K562 (cell line): ENCODE measurements around the gene SALL2. TPM values are rescaled to one million over a fixed set of nuclear protein-coding genes. Genes with fewer than 3 reads are reported as not detected.

Experiments
- BCOR ChIP-seq: fragments of 450-650 bp; IDR thresholded peaks from 2 replicates; pipeline ENCODE4 v1.6.1; 2016
- CREM ChIP-seq: IDR thresholded peaks from 2 replicates; pipeline ENCODE4 v1.6.1; 2014; ENCODE audit warnings: antibody characterized with exemption, low read depth
- EZH2 ChIP-seq: IDR thresholded peaks from 2 replicates; pipeline ENCODE4 v1.6.1; 2012; ENCODE audit warnings: low read depth, mild to moderate bottlenecking, inconsistent platforms, low read length, borderline replicate concordance
- JUNB ChIP-seq: fragments of 450-650 bp; formaldehyde crosslinking; conservative IDR thresholded peaks from 2 replicates; pipeline ENCODE4 v1.4.0; 2020; ENCODE audit warnings: mild to moderate bottlenecking
- JUND ChIP-seq, 2 experiments: IDR thresholded peaks; 2 replicates in 1 of 2; 3 replicates in 1 of 2; pipeline ENCODE4 v1.6.1; 2011; ENCODE audit warnings: borderline replicate concordance in 2 of 2, low read depth in 2 of 2, low read length in 2 of 2, improper control_type of control experiment in 1 of 2, missing biosample characterization in 1 of 2, missing genetic modification characterization in 1 of 2, missing genetic modification reagents in 1 of 2
- MCM2 ChIP-seq: fragments of 450-650 bp; IDR thresholded peaks from 2 replicates; pipeline ENCODE4 v1.6.1; 2017; ENCODE audit warnings: low read depth, mild to moderate bottlenecking
- RFX5 ChIP-seq: IDR thresholded peaks from 2 replicates; pipeline ENCODE4 v1.6.1; 2011; ENCODE audit warnings: low read depth, mild to moderate bottlenecking, improper control_type of control experiment, low read length
- TRIM28 ChIP-seq: fragments of 450-650 bp; IDR thresholded peaks from 2 replicates; pipeline ENCODE4 v1.6.1; 2017
- ZNF444 ChIP-seq: fragments of 250-450 bp; sonication (Bioruptor Pico); IDR thresholded peaks from 2 replicates; pipeline ENCODE4 v1.4.0; 2020; ENCODE audit warnings: mild to moderate bottlenecking, moderate library complexity
- ZNF551 ChIP-seq: fragments of 250-450 bp; sonication (Bioruptor Pico); IDR thresholded peaks from 2 replicates; pipeline ENCODE4 v1.5.0; 2021; ENCODE audit warnings: mild to moderate bottlenecking, moderate library complexity
- polyA plus RNA-seq, 8 experiments: library from polyadenylated mRNA; depleted of rRNA in 4 of 8; stranded (reverse) in 5 of 8; unstranded in 3 of 8; fragments of >200 nt; fragmentation: Nextera tagmentation in 2 of 8; fragmentation: Illumina TruSeq in 1 of 8; extraction: Ambion mirVana in 2 of 8; extraction: Trizol in 1 of 8; gene quantifications; 2 replicates each; pipeline versions ENCODE4 v1.2.1 to v1.2.3, GENCODE V29; 2011 to 2014; ENCODE audit warnings: inconsistent platforms in 1 of 8, missing spikeins in 1 of 8
- total RNA-seq, 7 experiments: library from RNA; depleted of rRNA in 6 of 7; stranded (reverse); fragments of >200 nt in 6 of 7; fragmentation: Illumina TruSeq in 2 of 7; extraction: Trizol in 2 of 7; gene quantifications; 2 replicates each; pipeline versions ENCODE4 v1.2.1 to v1.2.3, GENCODE V29; 2011 to 2021; ENCODE audit warnings: low replicate concordance in 1 of 7
- TF ChIP-seq, protein P1 (sequence below): fragments of 450-650 bp; IDR thresholded peaks from 2 replicates; pipeline ENCODE4 v1.6.1; 2016; ENCODE audit warnings: mild to moderate bottlenecking, moderate library complexity
- TF ChIP-seq, protein P2 (sequence below): fragments of 450-650 bp; IDR thresholded peaks from 2 replicates; pipeline ENCODE4 v1.6.1; 2017; ENCODE audit warnings: antibody characterized with exemption, mild to moderate bottlenecking

SALL2 gene
- total and polyA plus RNA-seq, 9 of the 15 experiments (the other 6 are each of a cell fraction or from before 2014, with no cell fraction given), result 6.6 to 30.4 (median 12.9) TPM

DNA sequence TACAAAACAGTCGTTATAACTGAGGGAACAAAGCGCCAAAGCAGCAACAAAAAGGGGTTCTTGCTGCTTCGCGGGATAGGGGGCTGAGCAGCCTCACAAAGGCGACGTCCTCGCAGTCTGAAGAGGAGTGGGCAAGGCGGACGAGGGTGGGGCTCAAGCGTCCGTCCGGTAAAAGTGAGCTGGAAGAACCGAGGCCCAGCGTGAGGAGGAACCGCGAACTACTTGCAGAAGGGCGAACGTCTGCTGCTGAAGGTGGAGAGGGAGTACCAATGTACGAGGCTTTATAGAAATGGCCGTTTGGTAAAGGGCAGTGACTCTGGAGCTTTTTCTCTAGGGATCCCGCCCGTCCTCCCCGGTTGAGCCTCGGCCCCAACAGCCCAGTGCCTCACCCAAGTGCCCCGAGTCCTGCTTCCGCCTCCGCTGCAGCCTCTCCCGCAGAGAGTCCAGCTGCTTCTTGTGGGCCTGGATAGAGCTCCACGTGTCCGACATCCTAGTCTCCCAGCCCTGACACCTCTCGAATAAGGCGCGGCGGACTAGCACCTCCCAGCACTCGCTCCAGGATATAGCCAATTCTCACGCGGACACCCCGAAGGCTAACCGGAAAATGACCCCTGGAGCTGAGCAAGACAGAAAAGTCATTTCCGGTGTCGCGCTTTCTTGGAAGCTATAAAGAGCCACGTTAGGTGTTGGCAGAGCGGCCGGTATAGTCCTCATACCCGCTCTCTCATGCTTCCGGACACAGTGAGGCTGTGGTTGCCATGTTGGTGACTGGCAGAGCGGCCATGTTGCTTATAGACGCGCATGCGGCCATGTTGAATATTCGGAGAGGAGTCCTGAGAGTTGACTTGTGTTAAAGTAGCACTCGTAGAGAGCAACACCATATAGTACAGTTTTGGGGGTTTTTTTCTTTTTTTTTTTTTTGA lies 15.2 kb downstream of the SALL2 start, which contains the start of gene METTL3 (continued):
- TF ChIP-seq, protein P1, sequence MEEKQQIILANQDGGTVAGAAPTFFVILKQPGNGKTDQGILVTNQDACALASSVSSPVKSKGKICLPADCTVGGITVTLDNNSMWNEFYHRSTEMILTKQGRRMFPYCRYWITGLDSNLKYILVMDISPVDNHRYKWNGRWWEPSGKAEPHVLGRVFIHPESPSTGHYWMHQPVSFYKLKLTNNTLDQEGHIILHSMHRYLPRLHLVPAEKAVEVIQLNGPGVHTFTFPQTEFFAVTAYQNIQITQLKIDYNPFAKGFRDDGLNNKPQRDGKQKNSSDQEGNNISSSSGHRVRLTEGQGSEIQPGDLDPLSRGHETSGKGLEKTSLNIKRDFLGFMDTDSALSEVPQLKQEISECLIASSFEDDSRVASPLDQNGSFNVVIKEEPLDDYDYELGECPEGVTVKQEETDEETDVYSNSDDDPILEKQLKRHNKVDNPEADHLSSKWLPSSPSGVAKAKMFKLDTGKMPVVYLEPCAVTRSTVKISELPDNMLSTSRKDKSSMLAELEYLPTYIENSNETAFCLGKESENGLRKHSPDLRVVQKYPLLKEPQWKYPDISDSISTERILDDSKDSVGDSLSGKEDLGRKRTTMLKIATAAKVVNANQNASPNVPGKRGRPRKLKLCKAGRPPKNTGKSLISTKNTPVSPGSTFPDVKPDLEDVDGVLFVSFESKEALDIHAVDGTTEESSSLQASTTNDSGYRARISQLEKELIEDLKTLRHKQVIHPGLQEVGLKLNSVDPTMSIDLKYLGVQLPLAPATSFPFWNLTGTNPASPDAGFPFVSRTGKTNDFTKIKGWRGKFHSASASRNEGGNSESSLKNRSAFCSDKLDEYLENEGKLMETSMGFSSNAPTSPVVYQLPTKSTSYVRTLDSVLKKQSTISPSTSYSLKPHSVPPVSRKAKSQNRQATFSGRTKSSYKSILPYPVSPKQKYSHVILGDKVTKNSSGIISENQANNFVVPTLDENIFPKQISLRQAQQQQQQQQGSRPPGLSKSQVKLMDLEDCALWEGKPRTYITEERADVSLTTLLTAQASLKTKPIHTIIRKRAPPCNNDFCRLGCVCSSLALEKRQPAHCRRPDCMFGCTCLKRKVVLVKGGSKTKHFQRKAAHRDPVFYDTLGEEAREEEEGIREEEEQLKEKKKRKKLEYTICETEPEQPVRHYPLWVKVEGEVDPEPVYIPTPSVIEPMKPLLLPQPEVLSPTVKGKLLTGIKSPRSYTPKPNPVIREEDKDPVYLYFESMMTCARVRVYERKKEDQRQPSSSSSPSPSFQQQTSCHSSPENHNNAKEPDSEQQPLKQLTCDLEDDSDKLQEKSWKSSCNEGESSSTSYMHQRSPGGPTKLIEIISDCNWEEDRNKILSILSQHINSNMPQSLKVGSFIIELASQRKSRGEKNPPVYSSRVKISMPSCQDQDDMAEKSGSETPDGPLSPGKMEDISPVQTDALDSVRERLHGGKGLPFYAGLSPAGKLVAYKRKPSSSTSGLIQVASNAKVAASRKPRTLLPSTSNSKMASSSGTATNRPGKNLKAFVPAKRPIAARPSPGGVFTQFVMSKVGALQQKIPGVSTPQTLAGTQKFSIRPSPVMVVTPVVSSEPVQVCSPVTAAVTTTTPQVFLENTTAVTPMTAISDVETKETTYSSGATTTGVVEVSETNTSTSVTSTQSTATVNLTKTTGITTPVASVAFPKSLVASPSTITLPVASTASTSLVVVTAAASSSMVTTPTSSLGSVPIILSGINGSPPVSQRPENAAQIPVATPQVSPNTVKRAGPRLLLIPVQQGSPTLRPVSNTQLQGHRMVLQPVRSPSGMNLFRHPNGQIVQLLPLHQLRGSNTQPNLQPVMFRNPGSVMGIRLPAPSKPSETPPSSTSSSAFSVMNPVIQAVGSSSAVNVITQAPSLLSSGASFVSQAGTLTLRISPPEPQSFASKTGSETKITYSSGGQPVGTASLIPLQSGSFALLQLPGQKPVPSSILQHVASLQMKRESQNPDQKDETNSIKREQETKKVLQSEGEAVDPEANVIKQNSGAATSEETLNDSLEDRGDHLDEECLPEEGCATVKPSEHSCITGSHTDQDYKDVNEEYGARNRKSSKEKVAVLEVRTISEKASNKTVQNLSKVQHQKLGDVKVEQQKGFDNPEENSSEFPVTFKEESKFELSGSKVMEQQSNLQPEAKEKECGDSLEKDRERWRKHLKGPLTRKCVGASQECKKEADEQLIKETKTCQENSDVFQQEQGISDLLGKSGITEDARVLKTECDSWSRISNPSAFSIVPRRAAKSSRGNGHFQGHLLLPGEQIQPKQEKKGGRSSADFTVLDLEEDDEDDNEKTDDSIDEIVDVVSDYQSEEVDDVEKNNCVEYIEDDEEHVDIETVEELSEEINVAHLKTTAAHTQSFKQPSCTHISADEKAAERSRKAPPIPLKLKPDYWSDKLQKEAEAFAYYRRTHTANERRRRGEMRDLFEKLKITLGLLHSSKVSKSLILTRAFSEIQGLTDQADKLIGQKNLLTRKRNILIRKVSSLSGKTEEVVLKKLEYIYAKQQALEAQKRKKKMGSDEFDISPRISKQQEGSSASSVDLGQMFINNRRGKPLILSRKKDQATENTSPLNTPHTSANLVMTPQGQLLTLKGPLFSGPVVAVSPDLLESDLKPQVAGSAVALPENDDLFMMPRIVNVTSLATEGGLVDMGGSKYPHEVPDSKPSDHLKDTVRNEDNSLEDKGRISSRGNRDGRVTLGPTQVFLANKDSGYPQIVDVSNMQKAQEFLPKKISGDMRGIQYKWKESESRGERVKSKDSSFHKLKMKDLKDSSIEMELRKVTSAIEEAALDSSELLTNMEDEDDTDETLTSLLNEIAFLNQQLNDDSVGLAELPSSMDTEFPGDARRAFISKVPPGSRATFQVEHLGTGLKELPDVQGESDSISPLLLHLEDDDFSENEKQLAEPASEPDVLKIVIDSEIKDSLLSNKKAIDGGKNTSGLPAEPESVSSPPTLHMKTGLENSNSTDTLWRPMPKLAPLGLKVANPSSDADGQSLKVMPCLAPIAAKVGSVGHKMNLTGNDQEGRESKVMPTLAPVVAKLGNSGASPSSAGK, result peak; percentile 83
- TF ChIP-seq, protein P2, sequence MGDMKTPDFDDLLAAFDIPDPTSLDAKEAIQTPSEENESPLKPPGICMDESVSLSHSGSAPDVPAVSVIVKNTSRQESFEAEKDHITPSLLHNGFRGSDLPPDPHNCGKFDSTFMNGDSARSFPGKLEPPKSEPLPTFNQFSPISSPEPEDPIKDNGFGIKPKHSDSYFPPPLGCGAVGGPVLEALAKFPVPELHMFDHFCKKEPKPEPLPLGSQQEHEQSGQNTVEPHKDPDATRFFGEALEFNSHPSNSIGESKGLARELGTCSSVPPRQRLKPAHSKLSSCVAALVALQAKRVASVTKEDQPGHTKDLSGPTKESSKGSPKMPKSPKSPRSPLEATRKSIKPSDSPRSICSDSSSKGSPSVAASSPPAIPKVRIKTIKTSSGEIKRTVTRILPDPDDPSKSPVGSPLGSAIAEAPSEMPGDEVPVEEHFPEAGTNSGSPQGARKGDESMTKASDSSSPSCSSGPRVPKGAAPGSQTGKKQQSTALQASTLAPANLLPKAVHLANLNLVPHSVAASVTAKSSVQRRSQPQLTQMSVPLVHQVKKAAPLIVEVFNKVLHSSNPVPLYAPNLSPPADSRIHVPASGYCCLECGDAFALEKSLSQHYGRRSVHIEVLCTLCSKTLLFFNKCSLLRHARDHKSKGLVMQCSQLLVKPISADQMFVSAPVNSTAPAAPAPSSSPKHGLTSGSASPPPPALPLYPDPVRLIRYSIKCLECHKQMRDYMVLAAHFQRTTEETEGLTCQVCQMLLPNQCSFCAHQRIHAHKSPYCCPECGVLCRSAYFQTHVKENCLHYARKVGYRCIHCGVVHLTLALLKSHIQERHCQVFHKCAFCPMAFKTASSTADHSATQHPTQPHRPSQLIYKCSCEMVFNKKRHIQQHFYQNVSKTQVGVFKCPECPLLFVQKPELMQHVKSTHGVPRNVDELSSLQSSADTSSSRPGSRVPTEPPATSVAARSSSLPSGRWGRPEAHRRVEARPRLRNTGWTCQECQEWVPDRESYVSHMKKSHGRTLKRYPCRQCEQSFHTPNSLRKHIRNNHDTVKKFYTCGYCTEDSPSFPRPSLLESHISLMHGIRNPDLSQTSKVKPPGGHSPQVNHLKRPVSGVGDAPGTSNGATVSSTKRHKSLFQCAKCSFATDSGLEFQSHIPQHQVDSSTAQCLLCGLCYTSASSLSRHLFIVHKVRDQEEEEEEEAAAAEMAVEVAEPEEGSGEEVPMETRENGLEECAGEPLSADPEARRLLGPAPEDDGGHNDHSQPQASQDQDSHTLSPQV, result peak; percentile 38
- TF ChIP-seq CREM (peak; percentile 92), MCM2 (no peak), ZNF444 (CRISPR knock-in tag) (no peak), RFX5 (no peak), EZH2 (no peak), ZNF551 (no peak), TRIM28 (no peak), JUND (IDR thresholded peaks at IDR 0.05; ENCODE audit: borderline replicate concordance, low read depth, low read length) (peak; percentile 71), JUND (tag; IDR thresholded peaks at IDR 0.05; ENCODE audit: borderline replicate concordance, low read depth, low read length) (peak; percentile 63; the same call in 2 of the 3 replicates), JUNB (CRISPR knock-in tag) (no peak), BCOR (no peak)
